Ascending aorta (tissue), 2 donors: ENCODE data around the gene DIP2C. TPM values are rescaled to one million over a fixed set of nuclear protein-coding genes. Genes with fewer than 3 reads are reported as not detected.

ENCODE experiments used
- DNase-seq, 2 donors: peaks; one replicate each; pipeline ENCODE4 v3.0.0-alpha.2; 2019; ENCODE audit warnings: low spot score in 2 of 2
- H3K27ac ChIP-seq, 2 donors: fragments of 200-600 bp; sonication (generic); one replicate each; pipeline ENCODE4 v1.5.1; 2016 to 2017; ENCODE audit warnings: mild to moderate bottlenecking in 1 of 2
- H3K27me3 ChIP-seq: fragments of 200-600 bp; sonication (generic); one replicate; pipeline ENCODE4 v1.5.1; 2017
- H3K36me3 ChIP-seq, 2 donors: fragments of 200-600 bp; sonication (generic); one replicate each; pipeline ENCODE4 v1.5.1; 2016
- H3K4me1 ChIP-seq, 2 donors: fragments of 200-600 bp; sonication (generic); one replicate each; pipeline ENCODE4 v1.5.1; 2016 to 2017; ENCODE audit warnings: mild to moderate bottlenecking in 1 of 2
- H3K4me3 ChIP-seq, 2 donors: fragments of 200-600 bp; sonication (generic); one replicate each; pipeline ENCODE4 v1.5.1; 2016 to 2017; ENCODE audit warnings: mild to moderate bottlenecking in 1 of 2
- H3K9me3 ChIP-seq, 2 donors: fragments of 200-600 bp; sonication (generic); one replicate each; pipeline ENCODE4 v1.5.1; 2016
- intact Hi-C: fragments of 100-400 bp; cut with DNase I; formaldehyde crosslinking; loops from one replicate; pipeline ENCODE4 v1.15.1; 2023
- total RNA-seq: library from RNA; depleted of rRNA; stranded (reverse); fragments of >200 nt; gene quantifications from one replicate; pipeline ENCODE4 v1.1.0, GENCODE V29; 2016
- TF ChIP-seq, protein P1 (sequence below), 3 experiments: fragments of 200-600 bp in 2 of 3; fragments of 450-650 bp in 1 of 3; sonication (generic) in 2 of 3; IDR thresholded peaks; one replicate each; pipeline ENCODE4 v1.5.1; 2016 to 2019; ENCODE audit warnings: antibody characterized with exemption in 3 of 3, mild to moderate bottlenecking in 1 of 3, moderate library complexity in 1 of 3

Gene DIP2C
- total RNA-seq, 1 donor from 2014 or later, result 14.7 TPM

- peaks cover 7 to 19% of the 10 kb centered on the region in 2 donors for H3K36me3 ChIP-seq
- H3K27me3 ChIP-seq, result no peaks in the 10 kb centered on the region
- H3K9me3 ChIP-seq, result no peaks in the 10 kb centered on the region
- TF ChIP-seq, protein P1, sequence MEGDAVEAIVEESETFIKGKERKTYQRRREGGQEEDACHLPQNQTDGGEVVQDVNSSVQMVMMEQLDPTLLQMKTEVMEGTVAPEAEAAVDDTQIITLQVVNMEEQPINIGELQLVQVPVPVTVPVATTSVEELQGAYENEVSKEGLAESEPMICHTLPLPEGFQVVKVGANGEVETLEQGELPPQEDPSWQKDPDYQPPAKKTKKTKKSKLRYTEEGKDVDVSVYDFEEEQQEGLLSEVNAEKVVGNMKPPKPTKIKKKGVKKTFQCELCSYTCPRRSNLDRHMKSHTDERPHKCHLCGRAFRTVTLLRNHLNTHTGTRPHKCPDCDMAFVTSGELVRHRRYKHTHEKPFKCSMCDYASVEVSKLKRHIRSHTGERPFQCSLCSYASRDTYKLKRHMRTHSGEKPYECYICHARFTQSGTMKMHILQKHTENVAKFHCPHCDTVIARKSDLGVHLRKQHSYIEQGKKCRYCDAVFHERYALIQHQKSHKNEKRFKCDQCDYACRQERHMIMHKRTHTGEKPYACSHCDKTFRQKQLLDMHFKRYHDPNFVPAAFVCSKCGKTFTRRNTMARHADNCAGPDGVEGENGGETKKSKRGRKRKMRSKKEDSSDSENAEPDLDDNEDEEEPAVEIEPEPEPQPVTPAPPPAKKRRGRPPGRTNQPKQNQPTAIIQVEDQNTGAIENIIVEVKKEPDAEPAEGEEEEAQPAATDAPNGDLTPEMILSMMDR (IDR thresholded peaks at IDR 0.05), result no peak
- H3K27ac ChIP-seq, result no peak overlapping the region
- DNase-seq, result no peak
- no peak overlapping the region for H3K4me3 ChIP-seq
- peaks cover 4 to 21% of the 10 kb centered on the region in 2 donors for H3K4me1 ChIP-seq
- intact Hi-C loops, result no loop called here
Measured at GRCh38 chr10:336247-336646, 353.2 kb downstream of the DIP2C start.

- intact Hi-C loops, result no loop called here
- H3K4me3 ChIP-seq, result no peak overlapping the region
Measured at GRCh38 chr10:335151-335800, 354.2 kb downstream of the DIP2C start.

DNA sequence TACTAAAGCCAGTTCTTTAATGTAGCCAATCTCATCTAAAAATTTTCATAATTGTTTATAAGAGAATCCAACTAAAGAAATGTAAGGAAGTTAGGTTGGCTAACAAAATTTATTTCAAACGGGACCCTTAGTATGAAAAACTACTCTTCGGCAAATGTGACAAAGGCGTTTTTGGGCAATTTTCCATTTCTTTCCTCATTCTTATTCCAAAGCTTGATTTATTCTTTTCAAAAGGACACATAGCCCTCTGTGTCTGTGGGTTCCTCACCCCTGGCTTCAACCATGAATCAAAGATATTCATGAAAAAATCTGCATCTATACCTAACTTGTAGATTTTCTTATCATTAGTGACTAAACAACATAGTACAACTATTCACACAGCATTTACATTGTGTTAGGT, 358.3 kb downstream of the DIP2C start:
- intact Hi-C loops, result no loop called here
- Histone ChIP-seq H3K4me3 (no peak overlapping the region), H3K4me1 (peaks cover 0 to 5% of the 10 kb centered on the region in 2 donors), H3K27me3 (no peaks in the 10 kb centered on the region), H3K27ac (no peak overlapping the region), H3K9me3 (no peaks in the 10 kb centered on the region), H3K36me3 (peaks cover 10 to 22% of the 10 kb centered on the region in 2 donors)
- no peak for DNase-seq
- TF ChIP-seq, protein P1 (IDR thresholded peaks at IDR 0.05), result no peak

More at GRCh38 chr10:335151-335800, 354.2 kb downstream of the DIP2C start:
- Histone ChIP-seq H3K27ac (no peak overlapping the region), H3K4me1 (peaks cover 4 to 21% of the 10 kb centered on the region in 2 donors), H3K36me3 (peaks cover 0 to 10% of the 10 kb centered on the region in 2 donors), H3K9me3 (no peaks in the 10 kb centered on the region), H3K27me3 (no peaks in the 10 kb centered on the region)
- DNase-seq, result no peak
- TF ChIP-seq, protein P1 (IDR thresholded peaks at IDR 0.05), result no peak

- DNase-seq, result peak; percentile 55 to 95
- H3K27ac ChIP-seq, result peak overlapping the region; percentile 58 to 65
- intact Hi-C loops, result loop anchor here (2.0 kb wide), 1 partner anchor 43 kb away; no protein-coding TSS in a partner anchor
- TF ChIP-seq, protein P1 (IDR thresholded peaks at IDR 0.05), result peak in 2 of 3 experiments; percentile 4 to 18
- H3K4me3 ChIP-seq, result peak overlapping the region in 1 of 2 donors; percentile 37
- no peaks in the 10 kb centered on the region for H3K9me3 ChIP-seq
- peaks cover 19 to 29% of the 10 kb centered on the region in 2 donors for H3K36me3 ChIP-seq
- H3K27me3 ChIP-seq, result no peaks in the 10 kb centered on the region
- H3K4me1 ChIP-seq, result peaks cover 0 to 5% of the 10 kb centered on the region in 2 donors
Measured at GRCh38 chr10:329361-330099, 359.9 kb downstream of the DIP2C start.

DNA sequence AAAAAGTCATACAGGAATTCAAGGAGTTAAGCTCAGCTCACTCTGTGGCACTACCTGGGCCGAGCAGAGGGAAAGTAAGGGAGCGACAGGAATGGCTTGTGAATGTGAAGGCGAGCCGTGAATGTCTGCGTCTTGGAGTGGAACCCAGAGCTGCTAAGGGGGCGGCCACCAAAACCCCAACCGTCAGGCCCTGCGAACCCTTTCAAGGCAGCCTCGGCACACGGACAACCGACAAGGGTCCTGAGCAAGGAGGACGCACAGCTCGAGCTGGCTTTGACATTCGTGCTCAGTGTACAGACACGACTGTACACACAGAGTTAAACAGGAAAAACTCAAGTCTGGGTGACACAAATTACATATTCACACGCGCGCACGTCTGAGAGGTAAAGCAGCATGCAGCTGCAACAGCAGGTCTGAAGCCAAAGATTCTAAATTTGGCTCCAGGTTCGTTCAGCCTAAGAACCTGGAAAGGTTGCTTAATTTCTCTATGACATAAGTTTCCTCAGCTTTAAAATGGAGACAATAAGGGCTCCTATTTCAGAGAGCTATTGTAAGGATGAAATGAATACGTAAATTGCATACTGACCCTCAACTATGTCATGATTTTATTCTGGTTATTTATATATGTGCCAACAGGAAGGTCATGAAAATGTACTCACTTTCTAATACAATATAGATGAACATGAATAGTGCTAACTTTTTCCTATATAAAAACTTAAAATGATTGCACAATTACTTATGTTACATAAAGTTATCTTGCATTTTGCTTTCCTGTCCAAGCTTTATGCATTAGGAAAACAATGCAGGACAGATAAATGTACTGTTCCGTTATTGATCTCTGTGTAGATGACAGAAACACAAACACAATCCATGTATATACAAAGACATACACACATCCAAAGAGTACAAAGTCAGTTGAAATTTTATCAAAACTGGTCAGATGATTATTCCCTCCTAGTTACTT, 361.3 kb downstream of the DIP2C start:
- Histone ChIP-seq H3K27ac (no peak overlapping the region), H3K4me1 (peaks cover 4 to 9% of the 10 kb centered on the region in 2 donors), H3K27me3 (no peaks in the 10 kb centered on the region), H3K9me3 (no peaks in the 10 kb centered on the region), H3K36me3 (peaks cover 19 to 30% of the 10 kb centered on the region in 2 donors), H3K4me3 (no peak overlapping the region)
- TF ChIP-seq, protein P1 (IDR thresholded peaks at IDR 0.05), result no peak
- no peak for DNase-seq
- intact Hi-C loops, result loop anchor here (2.0 kb wide), 1 partner anchor 45 kb away; no protein-coding TSS in a partner anchor
